ENCODE data around the gene JAK2.

- no peak for TF ChIP-seq CTCF (conservative IDR thresholded peaks at IDR 0.05; ENCODE audit: low read depth, low read length)
- TF ChIP-seq FOS (IDR thresholded peaks at IDR 0.05; ENCODE audit: low read depth, low read length), result no peak
- no peak for TF ChIP-seq POLR2A (IDR thresholded peaks at IDR 0.05; ENCODE audit: low read depth, low read length)
- TF ChIP-seq CHD1 (IDR thresholded peaks at IDR 0.05; ENCODE audit: low read depth, low read length), result no peak
- no peak for TF ChIP-seq RAD21 (IDR thresholded peaks at IDR 0.05; ENCODE audit: low read length)
- no peak for TF ChIP-seq RCOR1 (IDR thresholded peaks at IDR 0.05; ENCODE audit: insufficient replicate concordance, low read length)
- TF ChIP-seq USF2 (IDR thresholded peaks at IDR 0.05; ENCODE audit: low read depth, low read length), result no peak
- no peak for TF ChIP-seq MAZ (IDR thresholded peaks at IDR 0.05; ENCODE audit: borderline replicate concordance, low read depth, low read length)
- peak; percentile 57 for TF ChIP-seq CEBPB (IDR thresholded peaks at IDR 0.05; ENCODE audit: low read depth, low read length)
- TF ChIP-seq SMC3 (IDR thresholded peaks at IDR 0.05; ENCODE audit: low read depth, low read length), result no peak
Measured at GRCh38 chr9:5062631-5063030, 77.6 kb downstream of the JAK2 start.
